Measurements from ENCODE around the gene AP4M1.

GRCh38 chr7:100089458-100090196, 11.8 kb upstream of the AP4M1 start:
- TF ChIP-seq RARB (CRISPR knock-in tag; IDR thresholded peaks at IDR 0.05) (no peak), SNAI2 (CRISPR knock-in tag; IDR thresholded peaks at IDR 0.05) (no peak), PATZ1 (CRISPR knock-in tag; IDR thresholded peaks at IDR 0.05; ENCODE audit: borderline replicate concordance) (no peak), TSHZ2 (CRISPR knock-in tag; IDR thresholded peaks at IDR 0.05) (no peak), PPARA (CRISPR knock-in tag; IDR thresholded peaks at IDR 0.05; ENCODE audit: borderline replicate concordance) (no peak)
